ENCODE results near the gene EHMT2. TPM values are rescaled to one million over a fixed set of nuclear protein-coding genes. Genes with fewer than 3 reads are reported as not detected.

EHMT2 gene
- total RNA-seq, 1 experiment from 2014 or later, result 84.0 TPM

- RAD21 ChIA-PET (ENCODE audit: low non-redundant PET in 1 of 2, low total read pairs in 2 of 2, uncharacterized antibody in 2 of 2, unreplicated experiment in 2 of 2), result no interaction called here
Measured at GRCh38 chr6:31877651-31878161, 19.8 kb downstream of the EHMT2 start.

More at GRCh38 chr6:31877651-31878161, 19.8 kb downstream of the EHMT2 start:
- Histone ChIP-seq H3K36me3 (ENCODE audit: control insufficient read depth in 1 of 2, insufficient read depth in 2 of 2, low read length in 2 of 2) (peaks cover 16 to 27% of the 10 kb centered on the region in 2 experiments), H3K9me2 (ENCODE audit: insufficient read depth) (no peaks in the 10 kb centered on the region), H3K27ac (ENCODE audit: low read depth, low read length) (no peak overlapping the region), H3K9me3 (ENCODE audit: control insufficient read depth in 1 of 2, insufficient read depth in 1 of 2, low read depth in 1 of 2, low read length in 2 of 2) (no peaks in the 10 kb centered on the region), H3K4me2 (ENCODE audit: low read length) (no peak overlapping the region), H3K4me1 (ENCODE audit: control insufficient read depth in 1 of 2, insufficient read depth in 2 of 2, low read length in 2 of 2) (no peaks in the 10 kb centered on the region), H3K9ac (ENCODE audit: low read length) (no peak overlapping the region), H3K79me2 (ENCODE audit: insufficient read depth, low read length) (no peaks in the 10 kb centered on the region), H3K4me3 (replicated peaks in 1 of 2; ENCODE audit: low read depth in 1 of 2, low read length in 2 of 2) (no peak overlapping the region), H2AFZ (ENCODE audit: low read depth, low read length, poor library complexity, severe bottlenecking) (no peak overlapping the region), H3K27me3 (ENCODE audit: insufficient read depth, low read length) (no peaks in the 10 kb centered on the region), H4K20me1 (ENCODE audit: insufficient read depth) (no peaks in the 10 kb centered on the region)
- ChIA-PET POLR2A (no interaction called here), CTCF (no interaction called here)
- BruUV-seq (replicated peaks), result no TSS peak
- TF ChIP-seq FOSL1 (IDR thresholded peaks at IDR 0.05; ENCODE audit: low read depth) (no peak), REST (IDR thresholded peaks at IDR 0.05; ENCODE audit: low read depth) (no peak), POLR2AphosphoS5 (IDR thresholded peaks at IDR 0.05; ENCODE audit: low read depth, low read length) (no peak), ATF3 (IDR thresholded peaks at IDR 0.05) (no peak), CTCF (IDR thresholded peaks at IDR 0.05 in 2 of 3, conservative IDR thresholded peaks at IDR 0.05 in 1 of 3; ENCODE audit: borderline replicate concordance in 1 of 3, insufficient read depth in 1 of 3, low read depth in 2 of 3, low read length in 2 of 3) (no peak), SIN3A (IDR thresholded peaks at IDR 0.05; ENCODE audit: low read depth) (no peak), ELF1 (IDR thresholded peaks at IDR 0.05; ENCODE audit: borderline replicate concordance, low read depth) (no peak), MAX (IDR thresholded peaks at IDR 0.05) (no peak), YY1 (IDR thresholded peaks at IDR 0.05; ENCODE audit: extremely low read depth, insufficient replicate concordance, low read depth, low read length) (no peak)
- DNase-seq (ENCODE audit: low read depth, low spot score) (no peak), ATAC-seq (peak; percentile 43)
- intact Hi-C loops (cut with micrococcal nuclease), result no loop called here

Measured in HCT116 (cell line).